ENCODE data around the gene RASD2. TPM values are rescaled to one million over a fixed set of nuclear protein-coding genes. Genes with fewer than 3 reads are reported as not detected.
"Not testable (repeated sequence)": the region's sequence is repeated elsewhere in the genome, so short reads cannot be mapped to it uniquely, and the experiment has no call there.

The RASD2 gene, protein sequence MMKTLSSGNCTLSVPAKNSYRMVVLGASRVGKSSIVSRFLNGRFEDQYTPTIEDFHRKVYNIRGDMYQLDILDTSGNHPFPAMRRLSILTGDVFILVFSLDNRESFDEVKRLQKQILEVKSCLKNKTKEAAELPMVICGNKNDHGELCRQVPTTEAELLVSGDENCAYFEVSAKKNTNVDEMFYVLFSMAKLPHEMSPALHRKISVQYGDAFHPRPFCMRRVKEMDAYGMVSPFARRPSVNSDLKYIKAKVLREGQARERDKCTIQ
- under 1 TPM; 0.08 to 0.14 (median 0.13) TPM for total RNA-seq

- ATAC-seq: peak; percentile 73 to 74
Measured at GRCh38 chr22:35540595-35541253, at the start of gene RASD2. TSS of gene RASD2 (plus strand) at chr22:35540831. CDS start at chr22:35546810, 5,979 bp downstream.

GRCh38 chr22:35491061-35491907 is 49.3 kb upstream of the RASD2 start:
- peaks cover 38% of the 10 kb centered on the region for H3K27me3 Mint-ChIP-seq (ENCODE audit: low read depth)
- not testable (repeated sequence) for H3K36me3 Mint-ChIP-seq (ENCODE audit: insufficient read depth); DNase-seq; H3K4me3 Mint-ChIP-seq; H3K9me3 Mint-ChIP-seq; ATAC-seq; H3K4me1 Mint-ChIP-seq (ENCODE audit: low read depth)

More at GRCh38 chr22:35540595-35541253, at the start of gene RASD2:
- DNase-seq: peak; percentile 15
- Mint-ChIP-seq H3K4me3 (peak within 1 kb of the TSS; percentile 73), H3K4me1 (ENCODE audit: low read depth) (peaks cover 8% of the 10 kb centered on the region), H3K9me3 (no peaks in the 10 kb centered on the region), H3K36me3 (ENCODE audit: insufficient read depth) (no peaks in the 10 kb centered on the region), H3K27me3 (ENCODE audit: low read depth) (peaks cover 39% of the 10 kb centered on the region)

DNA sequence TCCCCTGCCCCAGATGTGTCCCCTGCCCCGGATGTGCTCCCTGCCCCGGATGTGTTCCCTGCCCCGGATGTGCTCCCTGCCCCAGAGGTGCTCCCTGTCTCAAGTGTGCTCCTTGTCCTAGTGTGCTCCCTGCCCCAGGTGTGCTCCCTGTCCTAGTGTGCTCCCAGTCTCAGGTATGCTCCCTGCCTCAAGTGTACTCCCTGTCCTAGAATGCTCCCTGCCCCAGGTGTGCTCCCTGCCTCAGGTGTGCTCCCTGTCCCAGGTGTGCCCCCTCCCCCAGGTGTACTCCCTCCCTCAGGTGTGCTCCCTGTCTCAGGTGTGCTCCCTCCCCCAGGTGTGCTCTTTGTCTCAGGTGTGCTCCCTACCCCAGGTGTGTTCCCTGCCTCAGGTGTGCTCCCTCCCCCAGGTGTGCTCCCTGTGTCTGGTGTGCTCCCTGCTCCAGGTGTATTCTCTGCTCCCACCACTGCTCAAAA is 48.7 kb upstream of the RASD2 start:
- no peaks in the 10 kb centered on the region for H3K4me1 Mint-ChIP-seq (ENCODE audit: low read depth)

DNA sequence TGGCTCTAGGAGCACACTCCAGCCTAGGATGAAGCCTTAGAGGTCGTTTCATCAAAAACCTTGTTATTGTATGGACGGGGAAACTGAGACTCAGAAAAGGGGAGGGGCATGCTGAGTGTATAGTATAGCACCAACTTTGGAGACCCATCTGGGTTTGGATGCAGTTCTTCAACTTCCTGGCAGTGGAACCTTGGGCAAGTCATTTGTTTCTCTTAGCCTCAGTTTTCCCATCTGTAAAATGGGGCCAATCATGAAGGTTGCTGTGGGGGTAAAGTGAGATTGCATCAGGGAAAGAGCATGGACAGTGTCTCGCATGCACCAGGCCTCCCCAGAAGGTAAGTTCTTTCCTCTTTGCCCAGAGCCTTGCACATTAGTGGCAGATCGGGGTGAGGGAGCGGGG is 47.6 kb upstream of the RASD2 start:
- DNase-seq (no peak), ATAC-seq (no peak)
- H3K36me3 Mint-ChIP-seq (ENCODE audit: insufficient read depth): no peaks in the 10 kb centered on the region
- peaks cover 32% of the 10 kb centered on the region for H3K27me3 Mint-ChIP-seq (ENCODE audit: low read depth)
- H3K4me3 Mint-ChIP-seq: no peak overlapping the region
- no peaks in the 10 kb centered on the region for H3K4me1 Mint-ChIP-seq (ENCODE audit: low read depth)
- no peaks in the 10 kb centered on the region for H3K9me3 Mint-ChIP-seq

More for the DNA sequence above, 48.7 kb upstream of the RASD2 start:
- Mint-ChIP-seq H3K27me3 (ENCODE audit: low read depth) (peaks cover 36% of the 10 kb centered on the region), H3K36me3 (ENCODE audit: insufficient read depth) (no peaks in the 10 kb centered on the region), H3K4me3 (no peak overlapping the region), H3K9me3 (no peaks in the 10 kb centered on the region)
- DNase-seq: no peak
- ATAC-seq: no peak

GRCh38 chr22:35495711-35496110 is 44.9 kb upstream of the RASD2 start:
- H3K4me1 Mint-ChIP-seq (ENCODE audit: low read depth); H3K36me3 Mint-ChIP-seq (ENCODE audit: insufficient read depth); ATAC-seq; DNase-seq; H3K9me3 Mint-ChIP-seq; H3K4me3 Mint-ChIP-seq: not testable (repeated sequence)
- H3K27me3 Mint-ChIP-seq (ENCODE audit: low read depth): peaks cover 46% of the 10 kb centered on the region

DNA sequence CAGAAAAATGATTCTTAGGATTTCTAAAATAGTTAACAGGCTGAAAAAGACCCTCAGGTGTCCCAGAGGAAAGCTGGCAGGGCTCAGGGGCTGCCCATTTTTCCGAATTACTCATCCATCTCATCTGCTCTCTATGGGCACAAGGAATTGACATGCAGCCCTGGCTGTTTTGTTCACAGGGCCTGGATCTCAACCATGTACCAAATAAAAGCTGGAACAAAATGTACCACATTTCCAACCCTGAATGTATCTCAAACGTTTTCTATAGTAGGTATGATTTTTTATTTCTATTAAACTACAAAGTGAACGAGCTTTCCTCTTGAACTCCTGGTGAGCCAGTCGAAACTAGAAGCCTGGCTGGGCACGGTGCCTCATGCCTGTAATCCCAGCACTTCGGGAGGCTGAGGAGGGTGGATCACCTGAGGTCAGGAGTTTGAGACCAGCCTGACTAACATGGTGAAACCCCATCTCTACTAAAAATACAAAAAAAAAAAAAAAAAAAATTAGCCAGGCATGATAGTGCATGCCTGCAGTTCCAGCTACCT is 43.8 kb upstream of the RASD2 start:
- Mint-ChIP-seq H3K4me3 (no peak overlapping the region), H3K9me3 (no peaks in the 10 kb centered on the region), H3K36me3 (ENCODE audit: insufficient read depth) (no peaks in the 10 kb centered on the region), H3K27me3 (ENCODE audit: low read depth) (peaks cover 45% of the 10 kb centered on the region), H3K4me1 (ENCODE audit: low read depth) (no peaks in the 10 kb centered on the region)
- ATAC-seq: no peak
- no peak for DNase-seq

DNA sequence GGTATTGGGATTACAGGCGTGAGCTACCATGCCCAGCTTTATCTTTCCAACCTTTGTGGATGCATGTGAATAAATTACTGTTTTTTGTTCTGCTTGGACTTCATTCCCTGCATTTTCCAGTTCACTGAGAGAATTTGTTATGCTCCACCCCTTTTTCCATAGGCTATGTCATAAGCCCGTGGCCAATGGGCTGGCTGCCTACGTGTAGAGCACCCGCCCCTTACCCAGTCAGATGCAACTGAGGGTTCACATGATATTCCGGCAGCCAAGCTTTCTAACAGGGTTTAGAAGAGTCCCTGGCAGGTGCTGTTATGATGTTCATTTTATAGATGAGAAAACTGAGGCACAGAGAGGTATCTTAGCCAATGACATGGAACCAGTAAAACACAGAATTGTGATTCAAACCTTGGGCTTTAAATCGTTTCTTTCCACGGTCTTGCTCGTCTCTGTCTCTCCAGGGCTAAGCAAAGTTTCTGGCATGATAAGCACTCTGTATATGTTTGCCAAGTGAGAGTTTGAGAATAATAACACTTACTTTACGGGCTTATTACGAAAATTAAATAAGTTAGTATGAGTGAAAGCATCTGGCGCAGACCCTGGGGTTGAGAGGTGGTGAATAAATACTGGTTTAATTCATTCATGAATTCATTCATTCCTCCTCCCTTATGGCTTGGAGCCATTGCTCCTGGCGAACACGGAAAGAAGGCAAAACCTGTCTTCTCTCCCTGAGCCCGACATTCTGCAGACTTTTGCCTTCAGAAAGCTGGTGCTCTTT is 42.4 kb upstream of the RASD2 start:
- peaks cover 43% of the 10 kb centered on the region for H3K27me3 Mint-ChIP-seq (ENCODE audit: low read depth)

DNA sequence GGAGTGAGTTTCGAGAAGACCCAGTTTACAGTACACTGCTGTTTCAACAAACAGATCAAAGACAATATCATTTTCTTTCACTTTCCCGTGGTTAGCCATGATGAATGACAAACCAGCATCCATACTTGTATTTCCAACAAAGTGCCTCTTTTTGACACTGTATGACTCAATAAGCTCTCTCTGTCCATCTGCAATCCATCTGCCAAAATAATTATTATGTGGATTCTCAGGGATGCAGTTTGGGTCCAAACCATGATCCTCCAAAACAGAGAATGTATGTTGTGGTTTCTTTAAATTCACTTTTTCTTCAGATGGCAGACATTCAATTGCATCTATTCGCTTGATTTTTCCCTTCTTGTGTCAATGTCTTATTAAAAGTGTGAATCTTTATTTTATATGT is 37.8 kb upstream of the RASD2 start:
- ATAC-seq (no peak), DNase-seq (no peak)
- peaks cover 28% of the 10 kb centered on the region for H3K27me3 Mint-ChIP-seq (ENCODE audit: low read depth)
- H3K36me3 Mint-ChIP-seq (ENCODE audit: insufficient read depth): no peaks in the 10 kb centered on the region
- no peaks in the 10 kb centered on the region for H3K9me3 Mint-ChIP-seq
- H3K4me1 Mint-ChIP-seq (ENCODE audit: low read depth): no peaks in the 10 kb centered on the region
- H3K4me3 Mint-ChIP-seq: no peak overlapping the region

More for the DNA sequence above, 42.4 kb upstream of the RASD2 start:
- H3K36me3 Mint-ChIP-seq (ENCODE audit: insufficient read depth): no peaks in the 10 kb centered on the region
- H3K4me1 Mint-ChIP-seq (ENCODE audit: low read depth): no peaks in the 10 kb centered on the region
- no peak overlapping the region for H3K4me3 Mint-ChIP-seq
- ATAC-seq (no peak), DNase-seq (no peak)
- no peaks in the 10 kb centered on the region for H3K9me3 Mint-ChIP-seq

DNA sequence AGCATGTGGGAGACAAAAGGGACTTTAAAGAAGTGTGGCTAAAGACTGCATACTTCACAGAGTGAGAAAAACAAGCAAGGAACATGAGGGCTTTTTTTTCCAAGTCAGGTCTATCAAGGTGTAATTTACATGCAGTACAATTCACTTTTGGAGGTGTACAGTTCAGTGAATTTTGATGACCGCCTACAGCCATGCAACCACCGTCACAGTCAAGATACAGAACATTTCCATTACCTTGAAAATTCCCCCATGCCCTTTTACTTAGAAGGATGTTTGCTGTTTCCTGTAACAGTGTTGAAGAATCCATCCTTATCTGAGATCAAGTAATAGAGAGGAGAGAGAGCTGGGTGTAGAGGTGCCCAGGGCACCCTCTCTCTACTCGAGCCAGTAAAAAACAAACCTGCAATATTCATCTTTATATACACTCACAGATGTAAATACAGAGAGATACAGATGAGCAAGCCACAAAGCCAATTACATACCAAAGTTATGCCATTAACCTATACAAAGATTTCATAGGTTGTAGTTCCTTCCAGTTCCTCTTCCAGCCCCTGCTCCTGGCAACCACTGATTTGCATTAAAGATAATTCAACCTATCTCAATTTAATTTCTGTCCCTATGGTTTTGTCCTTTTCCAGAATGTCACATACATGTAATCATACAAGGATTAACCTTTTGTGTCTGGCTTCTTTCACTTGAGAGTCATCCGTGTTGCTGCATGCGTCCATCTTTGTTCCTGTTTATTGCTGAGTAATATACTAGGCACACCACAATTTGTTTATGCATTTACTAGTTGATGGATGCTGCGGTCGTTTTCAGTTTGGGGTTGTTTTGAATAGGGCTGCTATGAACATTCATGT is 35.0 kb upstream of the RASD2 start:
- Mint-ChIP-seq H3K27me3 (ENCODE audit: low read depth) (peaks cover 20% of the 10 kb centered on the region), H3K9me3 (no peaks in the 10 kb centered on the region), H3K36me3 (ENCODE audit: insufficient read depth) (no peaks in the 10 kb centered on the region), H3K4me3 (no peak overlapping the region), H3K4me1 (ENCODE audit: low read depth) (no peaks in the 10 kb centered on the region)
- no peak for DNase-seq
- no peak for ATAC-seq

- ATAC-seq (no peak), DNase-seq (no peak)
- Mint-ChIP-seq H3K9me3 (no peaks in the 10 kb centered on the region), H3K27me3 (ENCODE audit: low read depth) (peaks cover 20% of the 10 kb centered on the region), H3K4me1 (ENCODE audit: low read depth) (no peaks in the 10 kb centered on the region), H3K4me3 (no peak overlapping the region), H3K36me3 (ENCODE audit: insufficient read depth) (no peaks in the 10 kb centered on the region)
Measured at GRCh38 chr22:35506259-35506570, 34.4 kb upstream of the RASD2 start.

DNA sequence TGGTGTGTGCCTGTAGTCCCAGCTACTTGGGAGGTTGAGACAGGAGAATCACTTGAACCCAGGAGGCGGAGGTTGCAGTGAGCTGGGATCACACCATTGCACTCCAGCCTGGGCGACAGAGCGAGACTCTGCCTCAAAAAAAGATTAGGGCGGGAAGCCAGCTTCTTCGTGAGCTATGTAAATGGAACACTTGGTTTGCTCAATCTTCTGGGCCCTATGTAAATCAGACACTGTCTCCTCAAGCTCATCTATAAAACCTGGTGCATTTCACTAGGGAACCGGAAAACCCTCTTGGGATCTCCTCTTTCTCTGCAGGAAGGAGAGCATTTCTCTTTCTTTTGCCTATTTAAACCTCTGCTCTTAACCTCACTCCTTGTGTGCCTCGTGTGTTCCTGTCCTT is 32.8 kb upstream of the RASD2 start:
- not testable (repeated sequence) for H3K4me3 Mint-ChIP-seq; H3K9me3 Mint-ChIP-seq; ATAC-seq; H3K4me1 Mint-ChIP-seq (ENCODE audit: low read depth); DNase-seq; H3K36me3 Mint-ChIP-seq (ENCODE audit: insufficient read depth)
- H3K27me3 Mint-ChIP-seq (ENCODE audit: low read depth): peaks cover 14% of the 10 kb centered on the region

GRCh38 chr22:35509451-35509850 is 31.2 kb upstream of the RASD2 start:
- no peak for DNase-seq
- Mint-ChIP-seq H3K27me3 (ENCODE audit: low read depth) (peaks cover 16% of the 10 kb centered on the region), H3K36me3 (ENCODE audit: insufficient read depth) (no peaks in the 10 kb centered on the region), H3K9me3 (no peaks in the 10 kb centered on the region), H3K4me3 (no peak overlapping the region), H3K4me1 (ENCODE audit: low read depth) (no peaks in the 10 kb centered on the region)
- no peak for ATAC-seq

DNA sequence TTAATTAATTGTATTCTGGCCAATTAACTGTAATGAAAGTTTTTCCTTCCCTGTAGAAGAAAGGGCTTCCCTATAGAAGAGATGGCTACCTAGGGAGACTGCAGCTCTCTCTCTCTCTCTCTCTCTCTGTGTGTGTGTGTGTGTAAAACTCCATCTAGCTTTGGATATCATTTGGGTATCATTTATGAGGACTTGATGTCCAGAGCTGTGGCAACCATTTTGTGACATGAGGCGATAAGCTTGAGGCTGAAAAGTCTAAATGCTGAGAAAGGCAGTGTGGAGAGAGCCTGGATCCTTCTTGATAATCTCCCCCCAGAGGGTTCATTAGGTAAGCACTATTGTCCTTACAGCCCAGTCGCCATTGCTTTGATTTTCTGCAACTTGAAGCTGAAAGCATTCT is 30.7 kb upstream of the RASD2 start:
- no peaks in the 10 kb centered on the region for H3K4me1 Mint-ChIP-seq (ENCODE audit: low read depth)
- DNase-seq: no peak
- H3K4me3 Mint-ChIP-seq: no peak overlapping the region
- ATAC-seq: no peak
- H3K9me3 Mint-ChIP-seq: no peaks in the 10 kb centered on the region
- H3K27me3 Mint-ChIP-seq (ENCODE audit: low read depth): peaks cover 16% of the 10 kb centered on the region
- no peaks in the 10 kb centered on the region for H3K36me3 Mint-ChIP-seq (ENCODE audit: insufficient read depth)
